GM21528 (cell line): ENCODE measurements around the gene KLHL29.

Experiments
- ATAC-seq: cut with Tn5 transposase; IDR thresholded peaks from one replicate; pipeline ENCODE4 v1.9.1; 2021; ENCODE audit warnings: mild to moderate bottlenecking, moderate library complexity; ENCODE audit not compliant: unreplicated experiment, low FRiP score

The KLHL29 gene

DNA sequence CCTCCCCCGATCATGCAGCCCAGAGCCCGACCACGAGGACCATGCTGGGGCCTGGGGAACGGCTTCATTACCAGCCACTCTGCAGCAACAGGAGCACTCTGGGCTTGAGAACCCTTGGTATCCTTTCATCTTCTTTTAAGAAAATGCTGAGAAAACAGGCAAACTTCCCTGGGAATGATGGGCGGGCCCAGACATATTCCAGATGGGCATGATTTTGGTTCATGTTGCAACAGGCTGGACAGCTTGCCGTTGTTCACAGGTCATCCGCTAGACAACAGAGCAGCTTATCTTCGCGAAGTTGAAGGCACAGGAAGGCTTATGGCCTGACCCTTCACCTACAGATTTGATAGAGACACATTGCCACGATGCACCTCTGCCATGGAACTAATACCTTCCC is 121.0 kb downstream of the KLHL29 start:
- ATAC-seq = no peak

DNA sequence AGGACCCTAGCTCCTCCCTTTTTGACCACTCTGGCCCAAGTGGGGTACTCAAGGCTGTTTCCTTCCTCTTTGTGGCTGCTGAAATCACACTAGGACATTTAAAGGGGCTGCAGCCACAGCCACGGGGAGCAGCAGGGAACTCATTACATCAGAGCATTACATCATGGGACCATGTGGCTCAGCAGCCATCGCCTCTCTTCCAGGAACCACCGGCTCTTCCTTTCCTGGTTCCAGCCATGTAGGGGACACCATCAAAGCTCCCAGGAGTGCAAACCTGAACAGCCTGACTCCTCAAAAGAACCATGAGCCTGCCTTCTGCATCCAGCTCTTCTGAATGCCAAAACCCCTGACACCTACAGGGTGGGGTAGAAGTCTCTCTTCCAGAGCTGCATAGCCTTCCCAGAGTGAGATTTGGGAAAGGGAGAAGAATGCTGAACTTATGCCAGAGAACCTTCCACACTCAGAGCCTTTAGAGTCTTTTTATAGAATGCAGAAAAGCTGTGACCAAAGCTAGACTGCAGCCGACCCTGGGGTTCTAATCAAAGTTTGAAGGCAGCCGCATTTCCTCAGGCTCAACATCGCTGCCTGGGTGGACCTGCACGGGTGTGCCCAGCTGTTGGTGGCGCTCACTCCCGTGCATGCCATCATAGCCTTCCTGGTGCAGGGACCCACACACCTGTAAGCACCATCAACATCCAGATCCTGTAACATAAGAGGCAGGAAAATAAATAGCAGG is 121.7 kb downstream of the KLHL29 start:
- no peak for ATAC-seq

DNA sequence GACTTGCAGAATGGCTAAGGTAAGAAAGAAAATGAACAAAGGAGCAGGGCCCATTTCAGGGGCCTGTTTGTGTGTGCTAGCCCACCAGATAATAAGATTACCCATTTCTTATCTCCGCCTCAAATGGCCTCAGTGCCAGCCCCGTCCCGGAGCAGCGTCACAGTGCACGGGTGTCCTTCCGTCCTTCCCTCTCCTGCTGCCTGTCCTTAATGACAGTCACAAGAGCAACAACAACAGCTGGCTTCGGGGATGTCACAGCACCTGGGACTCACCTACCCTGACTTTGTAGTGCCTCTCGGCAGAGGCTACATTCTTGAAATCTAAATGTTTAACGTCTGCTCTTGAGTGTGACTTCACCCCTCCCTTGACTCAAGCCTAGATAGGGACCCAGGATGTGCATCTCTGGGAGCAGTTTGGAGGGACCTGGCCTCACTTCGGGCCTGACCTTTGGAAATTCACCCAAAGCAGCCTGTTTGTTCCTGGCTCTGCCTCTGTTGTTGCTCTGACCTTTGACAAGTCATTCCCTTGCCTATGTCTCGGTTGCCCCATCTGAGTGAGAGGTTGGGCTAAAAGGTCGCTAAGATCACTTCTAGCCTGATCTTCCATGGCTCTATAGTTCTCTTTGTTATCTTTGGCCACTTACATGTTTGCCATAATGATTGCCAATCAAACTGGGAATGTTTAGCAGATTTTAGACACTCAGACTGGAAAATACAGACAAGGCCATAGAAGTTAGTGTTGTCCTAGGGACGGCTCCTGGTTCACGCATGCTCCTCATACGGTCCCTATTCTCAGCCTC is 122.5 kb downstream of the KLHL29 start:
- ATAC-seq = no peak

GRCh38 chr2:23508066-23508390 is 123.0 kb downstream of the KLHL29 start:
- no peak for ATAC-seq

GRCh38 chr2:23509103-23509502 is 124.1 kb downstream of the KLHL29 start:
- ATAC-seq = no peak

GRCh38 chr2:23509596-23510292 is 124.8 kb downstream of the KLHL29 start:
- no peak for ATAC-seq

- ATAC-seq = no peak
These were observed 125.5 kb downstream of the KLHL29 start for GRCh38 chr2:23510471-23510870.

GRCh38 chr2:23512778-23513177 is 127.8 kb downstream of the KLHL29 start:
- no peak for ATAC-seq

DNA sequence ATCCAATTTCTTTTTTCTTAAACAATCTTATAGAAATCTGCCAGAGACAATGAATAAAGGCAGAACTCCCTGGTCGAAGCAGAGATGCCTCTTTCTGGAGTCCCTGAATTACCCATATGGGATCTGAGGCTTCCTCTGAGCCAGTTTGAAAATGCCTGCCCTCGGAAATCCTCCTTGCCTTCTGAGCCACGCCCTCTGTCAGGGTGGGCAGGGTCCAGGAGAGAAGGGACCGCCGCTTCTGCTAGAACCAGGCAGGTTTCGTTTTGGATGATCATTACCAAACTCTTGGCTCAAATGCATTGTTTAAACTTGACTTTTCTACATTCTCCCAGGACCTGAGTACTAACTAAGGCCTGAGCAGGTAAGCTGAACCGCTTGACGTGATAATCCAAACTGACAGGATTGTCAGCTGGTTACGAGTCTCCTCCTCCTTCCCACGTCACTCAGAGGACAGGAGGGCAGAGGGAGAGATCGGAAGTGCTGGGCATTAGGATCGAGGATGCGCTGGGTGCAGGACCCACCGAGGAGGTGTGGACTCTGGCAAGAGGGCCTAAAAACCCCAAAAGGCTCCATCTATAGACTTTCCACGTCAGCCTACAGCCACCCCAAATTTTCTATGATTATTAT is 128.4 kb downstream of the KLHL29 start:
- no peak for ATAC-seq

- no peak for ATAC-seq
These were observed 129.2 kb downstream of the KLHL29 start for GRCh38 chr2:23513872-23514793.

- ATAC-seq = no peak
These were observed 131.7 kb downstream of the KLHL29 start for GRCh38 chr2:23516520-23517256.

DNA sequence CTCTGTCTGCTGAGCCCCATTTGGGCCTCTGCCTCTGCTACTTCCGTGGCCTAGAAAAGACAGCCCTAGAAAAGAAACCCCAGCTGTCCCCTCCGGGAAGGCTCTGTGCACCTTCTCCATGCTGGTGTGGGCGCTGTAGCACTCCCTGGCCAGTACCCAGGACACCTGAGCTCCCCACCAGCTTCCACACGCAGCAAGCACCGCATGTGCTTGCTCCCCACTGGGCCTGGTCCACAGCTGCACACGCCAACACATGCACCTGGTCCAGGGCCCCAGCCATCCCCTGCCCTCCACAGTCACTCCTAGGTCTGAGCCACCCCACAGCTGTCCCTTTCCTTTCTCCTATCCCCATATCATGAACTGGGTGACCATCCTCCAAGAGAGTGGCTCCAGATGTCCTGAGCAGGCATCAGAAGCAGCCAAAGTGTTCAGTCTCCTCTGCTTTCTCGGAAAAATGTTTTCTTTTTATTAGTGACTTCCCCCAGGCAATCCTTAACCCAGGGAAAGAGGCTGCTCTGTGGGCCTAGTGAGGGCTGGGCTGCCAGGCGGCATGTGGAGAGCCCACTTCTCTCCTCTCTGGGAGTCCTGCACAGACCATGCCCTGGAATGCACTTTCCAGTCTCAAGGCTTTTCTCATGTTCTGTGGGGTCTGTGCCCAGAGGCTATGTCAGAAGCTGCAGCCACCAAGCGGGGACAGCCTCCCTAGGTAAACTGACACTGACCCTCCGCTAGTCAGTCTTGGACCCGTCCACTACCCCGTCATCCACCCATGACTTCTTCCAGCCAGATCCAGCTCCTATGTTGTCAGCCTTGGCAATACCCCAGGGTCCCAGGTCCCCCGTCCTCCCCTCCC is 133.7 kb downstream of the KLHL29 start:
- no peak for ATAC-seq

- ATAC-seq = no peak
These were observed 134.3 kb downstream of the KLHL29 start for GRCh38 chr2:23519334-23519651.

DNA sequence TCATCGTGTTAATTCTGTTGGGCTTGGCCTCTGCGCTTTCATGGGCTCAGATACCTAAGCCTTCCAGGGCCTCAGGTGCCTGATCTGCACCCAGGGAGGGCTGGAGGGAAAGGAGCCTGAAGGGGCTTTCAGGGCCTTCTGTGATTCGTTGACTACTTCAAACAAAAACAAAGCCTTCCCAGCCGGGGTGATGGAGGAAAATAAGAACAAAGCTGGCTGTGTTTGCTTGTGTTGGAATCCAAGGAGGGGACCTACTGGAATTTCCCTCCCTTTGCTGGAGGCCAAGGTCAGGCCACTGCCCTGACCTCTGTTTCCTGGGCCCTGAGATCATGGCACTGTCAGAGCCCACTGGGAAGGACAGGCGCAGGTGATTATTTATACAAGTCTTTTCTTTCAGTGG is 135.3 kb downstream of the KLHL29 start:
- no peak for ATAC-seq

- ATAC-seq = no peak
These were observed 136.1 kb downstream of the KLHL29 start for GRCh38 chr2:23521060-23521459.

DNA sequence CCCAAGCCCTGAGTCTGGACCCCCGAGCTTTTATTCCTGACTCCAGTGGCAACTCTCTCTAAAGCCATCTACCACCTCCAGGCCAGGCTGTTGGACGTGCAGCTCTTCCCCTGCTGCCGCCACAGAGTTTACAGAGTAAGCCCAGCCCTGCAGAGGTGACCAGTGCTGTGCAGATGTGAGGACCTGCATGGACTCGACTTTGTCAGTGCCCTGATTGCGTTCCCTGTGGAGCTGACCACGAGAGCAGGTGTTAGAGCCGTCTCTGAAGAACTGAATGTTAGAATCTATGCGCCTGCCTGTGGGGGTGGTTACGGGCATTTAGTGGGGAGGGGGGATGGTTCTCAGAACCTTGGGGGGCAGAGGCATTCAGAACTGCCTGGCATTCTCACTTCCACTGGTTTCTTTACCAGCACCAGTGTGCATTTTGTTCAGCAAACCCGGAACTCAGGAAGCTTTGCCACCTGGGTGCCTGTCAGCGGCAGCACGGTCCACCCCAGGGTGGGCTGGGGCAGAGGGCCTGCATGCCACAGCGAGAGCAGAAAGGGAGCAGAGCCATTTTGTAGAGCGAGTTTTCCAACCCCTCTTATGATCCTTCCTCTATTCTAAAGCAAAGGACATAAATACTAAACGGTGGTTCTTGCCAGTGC is 137.9 kb downstream of the KLHL29 start:
- no peak for ATAC-seq

DNA sequence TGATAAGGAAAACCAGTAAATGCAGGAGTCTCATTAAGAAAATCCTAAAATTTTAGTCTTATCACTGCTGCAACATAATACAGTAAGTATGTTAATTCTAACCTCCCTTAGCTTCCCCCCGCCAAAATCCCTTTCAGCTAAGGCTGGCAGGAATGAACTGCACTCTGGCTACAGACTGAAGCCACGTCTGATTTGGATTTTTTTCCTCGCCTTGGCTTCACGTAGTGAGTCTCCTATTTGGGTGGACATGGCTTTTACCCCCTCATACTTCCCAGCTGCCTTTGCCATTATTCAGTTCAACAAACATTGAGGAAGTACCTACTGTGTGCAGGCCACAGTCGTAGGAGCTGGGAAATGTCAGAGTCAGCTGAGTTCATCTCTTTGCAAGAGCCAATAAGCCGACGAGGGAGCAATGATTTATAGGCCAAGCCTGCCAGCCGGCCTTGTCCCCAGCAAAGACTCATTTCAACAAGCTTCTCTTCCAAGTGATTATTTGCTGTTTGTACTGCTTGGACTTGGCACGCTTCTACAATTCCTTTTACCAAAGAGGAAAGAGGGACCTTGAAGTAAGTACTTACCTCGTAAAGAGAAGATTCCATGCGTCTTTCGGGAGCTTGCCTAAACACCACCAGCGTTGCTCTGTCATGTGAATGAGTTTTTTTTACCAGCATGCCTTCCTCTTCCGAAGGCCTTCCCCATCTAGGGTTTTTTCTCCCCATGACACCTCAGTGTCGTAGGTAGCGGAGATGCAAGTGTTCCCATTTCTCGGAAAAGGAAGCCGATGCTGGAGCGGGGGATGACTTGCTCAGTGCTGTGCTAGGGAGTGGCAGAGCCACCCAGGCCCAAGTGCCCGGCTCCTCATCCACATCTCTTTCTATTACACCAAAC is 138.6 kb downstream of the KLHL29 start:
- no peak for ATAC-seq
